ENCODE data around the gene PCDHGA6.
"Not testable (repeated sequence)": the region's sequence is repeated elsewhere in the genome, so short reads cannot be mapped to it uniquely, and the experiment has no call there.

Gene PCDHGA6

DNA sequence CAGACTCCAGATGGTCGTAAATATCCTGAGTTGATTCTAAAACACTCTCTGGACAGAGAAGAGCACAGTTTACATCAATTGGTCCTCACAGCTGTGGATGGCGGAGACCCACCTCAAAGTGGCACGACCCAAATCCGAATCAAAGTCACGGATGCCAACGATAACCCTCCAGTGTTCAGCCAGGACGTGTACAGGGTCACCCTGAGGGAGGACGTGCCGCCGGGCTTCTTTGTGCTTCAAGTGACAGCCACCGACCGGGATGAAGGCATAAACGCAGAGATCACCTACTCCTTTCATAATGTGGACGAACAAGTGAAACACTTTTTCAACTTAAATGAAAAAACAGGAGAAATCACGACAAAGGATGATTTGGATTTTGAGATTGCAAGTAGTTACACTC, 13.0 kb upstream of the PCDHGA6 start:
- DNase-seq = no peak

DNA sequence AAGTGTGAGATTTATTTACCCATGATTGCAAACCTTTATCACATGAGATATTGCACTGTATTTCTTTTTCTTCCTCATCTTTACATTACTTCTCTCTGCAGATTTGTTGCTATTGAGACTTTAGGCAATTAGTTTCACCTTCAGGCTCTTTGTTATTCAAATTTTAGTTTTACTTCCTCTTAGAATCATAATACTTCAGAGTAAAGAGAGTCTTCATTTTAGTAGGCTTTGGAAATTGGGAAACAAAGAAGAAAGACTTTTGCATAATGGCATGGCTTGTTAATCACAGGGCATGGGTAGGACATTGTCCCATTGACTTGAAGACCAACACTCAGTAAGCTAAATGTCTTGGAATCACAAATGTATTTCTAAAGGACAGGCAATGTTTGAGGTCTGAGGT, 11.0 kb upstream of the PCDHGA6 start:
- DNase-seq = no peak

- no peak for DNase-seq
Measured at GRCh38 chr5:141363952-141364660, 9.6 kb upstream of the PCDHGA6 start, which contains the start of gene PCDHGA5. PCDHGA5 (plus strand) TSS chr5:141364162; CDS start chr5:141364331, 169 bp downstream.

DNA sequence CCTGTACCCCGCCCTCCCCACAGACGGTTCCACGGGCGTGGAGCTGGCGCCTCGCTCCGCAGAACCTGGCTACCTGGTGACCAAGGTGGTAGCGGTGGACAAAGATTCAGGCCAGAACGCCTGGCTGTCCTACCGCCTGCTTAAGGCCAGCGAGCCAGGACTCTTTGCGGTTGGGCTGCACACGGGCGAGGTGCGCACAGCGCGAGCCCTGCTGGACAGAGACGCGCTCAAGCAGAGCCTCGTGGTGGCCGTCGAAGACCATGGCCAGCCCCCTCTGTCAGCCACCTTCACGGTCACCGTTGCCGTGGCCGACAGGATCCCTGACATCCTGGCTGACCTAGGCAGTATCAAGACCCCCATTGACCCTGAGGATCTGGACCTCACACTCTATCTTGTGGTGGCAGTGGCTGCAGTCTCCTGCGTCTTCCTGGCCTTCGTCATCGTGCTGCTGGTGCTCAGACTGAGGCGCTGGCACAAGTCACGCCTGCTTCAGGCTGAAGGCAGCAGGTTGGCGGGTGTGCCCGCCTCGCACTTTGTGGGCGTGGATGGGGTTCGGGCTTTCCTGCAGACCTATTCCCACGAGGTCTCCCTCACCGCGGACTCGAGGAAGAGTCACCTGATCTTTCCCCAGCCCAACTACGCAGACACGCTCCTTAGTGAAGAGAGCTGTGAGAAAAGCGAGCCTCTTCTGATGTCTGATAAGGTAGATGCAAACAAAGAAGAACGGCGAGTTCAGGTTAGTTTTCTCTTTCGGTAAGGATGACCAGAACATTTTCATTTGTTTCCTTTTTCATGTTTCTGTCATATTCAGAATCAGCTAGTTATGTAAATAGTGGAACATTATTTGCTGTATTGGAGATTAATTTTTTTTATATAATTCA, 7.4 kb upstream of the PCDHGA6 start:
- DNase-seq = no peak

DNA sequence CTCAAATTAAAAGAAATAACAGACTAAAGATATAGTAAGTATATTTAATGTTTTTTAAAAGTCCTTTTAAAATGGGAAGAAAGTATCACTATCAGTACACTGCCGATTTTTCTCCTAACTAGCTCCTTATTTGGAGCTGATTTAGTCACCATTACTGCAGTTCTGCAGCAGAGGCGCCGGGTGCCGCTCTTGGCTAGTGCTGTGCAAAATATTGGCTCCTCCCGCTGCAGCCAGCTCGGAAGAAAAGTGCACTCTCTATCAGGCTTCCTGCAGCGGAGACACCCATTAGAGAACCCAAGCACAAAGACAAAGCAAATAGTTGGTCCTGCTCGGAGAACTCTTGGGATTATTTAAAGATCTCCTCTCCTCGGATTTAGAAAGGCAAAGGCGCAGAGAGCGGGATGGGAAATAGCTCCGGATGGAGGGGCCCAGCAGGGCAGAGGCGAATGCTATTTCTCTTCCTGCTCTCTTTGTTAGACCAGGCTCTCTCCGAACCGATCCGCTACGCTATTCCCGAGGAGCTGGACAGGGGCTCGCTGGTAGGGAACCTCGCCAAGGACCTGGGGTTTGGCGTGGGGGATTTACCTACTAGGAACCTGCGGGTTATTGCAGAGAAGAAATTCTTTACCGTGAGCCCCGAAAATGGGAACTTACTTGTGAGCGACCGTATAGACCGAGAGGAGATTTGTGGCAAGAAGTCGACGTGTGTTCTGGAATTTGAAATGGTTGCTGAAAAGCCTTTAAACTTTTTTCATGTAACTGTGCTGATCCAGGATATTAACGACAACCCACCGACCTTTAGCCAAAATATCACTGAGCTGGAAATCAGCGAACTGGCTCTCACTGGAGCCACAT, 3.5 kb upstream of the PCDHGA6 start, which contains the start of gene PCDHGB3:
Gene PCDHGB3 (plus strand): TSS at position 249 of the 855 bp plus-strand sequence. CDS start 153 bp downstream, at position 402.
- DNase-seq = no peak

- DNase-seq = no peak
Measured at GRCh38 chr5:141371572-141372475, 1.9 kb upstream of the PCDHGA6 start.

- DNase-seq = no peak
Measured at GRCh38 chr5:141374627-141375026, 936 bp downstream of the PCDHGA6 start.

DNA sequence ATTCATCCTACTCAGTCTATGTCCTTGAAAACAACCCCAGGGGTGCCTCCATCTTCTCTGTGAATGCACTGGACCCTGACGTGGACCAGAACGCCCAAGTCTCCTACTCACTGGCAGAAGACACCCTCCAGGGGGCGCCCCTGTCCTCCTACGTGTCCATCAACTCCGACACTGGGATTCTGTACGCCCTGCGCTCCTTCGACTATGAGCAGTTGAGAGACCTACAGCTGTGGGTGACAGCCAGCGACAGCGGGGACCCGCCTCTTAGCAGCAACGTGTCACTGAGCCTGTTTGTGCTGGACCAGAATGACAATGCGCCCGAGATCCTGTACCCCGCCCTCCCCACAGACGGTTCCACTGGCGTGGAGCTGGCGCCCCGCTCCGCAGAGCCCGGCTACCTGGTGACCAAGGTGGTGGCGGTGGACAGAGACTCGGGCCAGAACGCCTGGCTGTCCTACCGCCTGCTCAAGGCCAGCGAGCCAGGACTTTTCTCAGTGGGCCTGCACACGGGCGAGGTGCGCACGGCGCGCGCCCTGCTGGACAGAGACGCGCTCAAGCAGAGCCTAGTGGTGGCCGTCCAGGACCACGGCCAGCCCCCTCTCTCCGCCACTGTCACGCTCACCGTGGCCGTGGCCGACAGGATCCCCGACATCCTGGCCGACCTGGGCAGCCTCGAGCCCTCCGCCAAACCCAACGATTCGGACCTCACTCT, 1.9 kb downstream of the PCDHGA6 start:
- DNase-seq = not testable (repeated sequence)

DNA sequence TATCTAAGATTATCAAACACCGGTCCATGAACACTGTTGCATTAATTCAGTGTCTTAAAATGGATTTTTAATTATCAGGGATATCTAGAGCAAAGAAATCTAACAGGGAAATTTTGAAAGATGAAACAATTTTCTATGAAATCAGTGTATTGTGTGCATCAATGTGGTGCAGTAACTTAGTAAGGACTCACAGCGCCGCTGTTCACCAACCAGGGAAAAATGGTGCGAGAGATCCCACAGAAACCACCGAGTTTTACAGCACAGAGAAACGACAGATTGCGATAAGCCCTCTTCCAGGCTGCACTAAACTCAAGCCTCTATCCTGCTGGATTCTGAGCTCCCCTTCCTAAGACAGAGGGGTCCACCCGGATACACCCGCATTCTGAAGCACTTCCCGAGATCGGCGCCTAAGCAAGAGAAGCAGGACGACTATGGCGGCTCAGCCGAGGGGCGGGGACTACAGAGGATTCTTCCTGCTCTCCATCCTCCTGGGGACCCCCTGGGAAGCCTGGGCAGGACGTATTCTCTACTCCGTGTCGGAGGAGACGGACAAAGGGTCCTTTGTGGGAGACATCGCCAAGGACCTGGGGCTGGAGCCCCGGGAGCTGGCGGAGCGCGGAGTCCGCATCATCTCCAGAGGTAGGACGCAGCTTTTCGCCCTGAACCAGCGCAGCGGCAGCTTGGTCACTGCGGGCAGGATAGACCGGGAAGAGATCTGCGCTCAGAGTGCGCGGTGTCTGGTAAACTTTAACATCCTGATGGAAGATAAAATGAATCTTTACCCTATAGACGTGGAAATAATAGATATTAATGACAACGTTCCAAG, 9.0 kb downstream of the PCDHGA6 start, which contains the start of gene PCDHGA7:
Gene PCDHGA7 (plus strand): TSS at position 274 of the 826 bp plus-strand sequence. CDS start 158 bp downstream, at position 432.
- DNase-seq = no peak

- no peak for DNase-seq
Measured at GRCh38 chr5:141383345-141383744, 9.7 kb downstream of the PCDHGA6 start.

DNA sequence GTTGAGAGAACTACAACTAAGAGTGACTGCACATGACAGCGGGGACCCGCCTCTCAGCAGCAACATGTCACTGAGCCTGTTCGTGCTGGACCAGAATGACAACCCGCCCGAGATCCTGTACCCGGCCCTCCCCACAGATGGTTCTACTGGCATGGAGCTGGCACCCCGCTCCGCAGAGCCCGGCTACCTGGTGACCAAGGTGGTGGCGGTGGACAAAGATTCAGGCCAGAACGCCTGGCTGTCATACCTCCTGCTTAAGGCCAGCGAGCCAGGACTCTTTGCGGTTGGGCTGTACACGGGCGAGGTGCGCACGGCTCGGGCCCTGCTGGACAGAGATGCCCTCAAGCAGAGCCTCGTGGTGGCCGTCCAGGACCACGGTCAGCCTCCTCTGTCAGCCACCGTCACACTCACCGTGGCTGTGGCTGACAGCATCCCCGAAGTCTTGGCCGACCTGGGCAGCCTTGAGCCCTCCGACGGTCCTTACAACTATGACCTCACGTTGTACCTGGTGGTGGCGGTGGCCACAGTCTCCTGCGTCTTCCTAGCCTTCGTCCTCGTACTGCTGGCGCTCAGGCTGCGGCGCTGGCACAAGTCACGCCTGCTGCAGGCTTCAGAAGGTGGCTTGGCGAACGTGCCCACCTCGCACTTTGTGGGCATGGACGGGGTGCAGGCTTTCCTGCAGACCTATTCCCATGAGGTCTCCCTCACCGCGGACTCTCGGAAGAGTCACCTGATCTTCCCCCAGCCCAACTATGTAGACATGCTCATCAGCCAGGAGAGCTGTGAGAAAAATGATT, 11.0 kb downstream of the PCDHGA6 start:
- no peak for DNase-seq

DNA sequence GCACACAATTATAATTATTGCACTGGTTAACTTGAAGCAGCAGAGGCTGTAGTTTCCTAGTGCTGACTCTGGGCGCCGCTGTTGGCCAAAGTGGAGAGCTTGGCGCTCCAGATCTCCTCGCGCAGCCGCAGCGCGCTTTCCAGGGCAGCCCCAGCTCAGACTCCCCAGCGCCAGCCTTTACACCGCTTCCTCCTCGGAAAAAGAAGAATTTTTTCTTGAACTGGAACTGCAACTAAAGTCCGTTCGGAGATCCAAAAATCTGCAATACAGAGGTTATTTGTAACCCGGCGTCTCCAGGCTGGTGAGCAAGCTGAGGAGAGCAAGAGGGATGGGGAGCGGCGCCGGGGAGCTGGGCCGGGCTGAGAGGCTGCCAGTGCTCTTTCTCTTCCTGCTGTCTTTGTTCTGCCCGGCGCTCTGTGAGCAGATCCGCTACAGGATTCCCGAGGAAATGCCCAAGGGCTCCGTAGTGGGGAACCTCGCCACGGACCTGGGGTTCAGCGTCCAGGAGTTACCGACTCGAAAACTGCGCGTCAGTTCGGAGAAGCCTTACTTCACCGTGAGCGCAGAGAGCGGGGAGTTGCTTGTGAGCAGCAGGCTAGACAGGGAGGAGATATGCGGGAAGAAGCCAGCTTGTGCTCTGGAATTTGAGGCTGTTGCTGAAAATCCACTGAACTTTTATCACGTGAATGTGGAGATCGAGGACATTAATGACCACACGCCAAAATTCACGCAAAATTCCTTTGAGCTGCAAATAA, 14.0 kb downstream of the PCDHGA6 start, which contains the start of gene PCDHGB4:
Gene PCDHGB4 (plus strand): TSS at position 142 of the 755 bp plus-strand sequence. CDS start 187 bp downstream, at position 329.
- not testable (repeated sequence) for DNase-seq

DNA sequence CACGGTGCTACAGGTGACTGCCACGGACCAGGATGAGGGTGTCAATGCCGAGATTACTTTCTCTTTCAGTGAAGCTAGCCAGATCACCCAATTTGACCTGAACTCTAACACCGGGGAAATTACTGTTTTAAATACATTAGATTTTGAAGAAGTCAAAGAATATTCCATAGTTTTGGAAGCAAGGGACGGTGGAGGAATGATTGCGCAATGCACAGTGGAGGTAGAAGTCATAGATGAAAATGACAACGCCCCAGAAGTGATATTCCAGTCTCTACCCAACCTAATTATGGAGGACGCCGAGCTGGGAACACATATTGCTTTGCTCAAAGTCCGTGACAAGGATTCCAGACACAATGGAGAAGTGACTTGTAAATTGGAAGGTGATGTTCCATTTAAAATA, 15.0 kb downstream of the PCDHGA6 start:
- DNase-seq = no peak

DNA sequence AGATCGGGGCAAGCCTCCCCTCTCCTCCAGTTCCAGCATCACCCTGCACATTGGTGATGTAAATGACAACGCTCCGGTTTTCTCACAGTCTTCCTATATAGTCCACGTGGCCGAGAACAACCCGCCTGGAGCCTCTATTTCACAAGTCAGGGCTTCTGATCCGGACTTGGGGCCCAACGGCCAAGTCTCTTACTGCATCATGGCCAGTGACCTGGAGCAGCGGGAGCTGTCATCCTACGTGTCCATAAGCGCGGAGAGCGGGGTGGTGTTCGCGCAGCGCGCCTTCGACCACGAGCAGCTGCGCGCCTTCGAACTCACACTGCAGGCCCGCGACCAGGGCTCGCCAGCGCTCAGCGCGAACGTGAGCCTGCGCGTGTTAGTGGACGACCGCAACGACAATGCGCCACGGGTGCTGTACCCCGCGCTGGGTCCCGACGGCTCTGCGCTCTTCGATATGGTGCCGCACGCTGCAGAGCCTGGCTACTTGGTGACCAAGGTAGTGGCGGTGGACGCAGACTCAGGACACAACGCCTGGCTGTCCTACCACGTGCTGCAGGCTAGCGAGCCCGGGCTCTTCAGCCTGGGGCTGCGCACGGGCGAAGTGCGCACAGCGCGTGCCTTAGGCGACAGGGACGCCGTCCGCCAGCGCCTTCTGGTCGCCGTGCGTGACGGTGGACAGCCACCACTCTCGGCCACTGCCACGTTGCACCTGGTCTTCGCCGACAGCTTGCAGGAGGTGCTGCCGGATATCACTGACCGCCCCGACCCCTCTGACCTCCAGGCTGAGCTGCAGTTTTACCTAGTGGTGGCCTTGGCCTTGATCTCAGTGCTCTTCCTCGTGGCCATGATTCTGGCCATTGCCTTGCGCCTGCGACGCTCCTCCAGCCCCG, 15.7 kb downstream of the PCDHGA6 start:
- no peak for DNase-seq

GRCh38 chr5:141392429-141393198, 18.9 kb downstream of the PCDHGA6 start, which contains the start of gene PCDHGA8:
PCDHGA8 (plus strand) TSS chr5:141392633; CDS start chr5:141392814, 181 bp downstream.
- no peak for DNase-seq

GRCh38 chr5:141393267-141393666, 19.6 kb downstream of the PCDHGA6 start:
- DNase-seq = no peak

Measured in right forelimb (tissue), 1 donor.